SK-N-SH treated with all-trans-retinoic acid at 6 μM for 48 hours (cell line): ENCODE measurements around the gene TH.

ENCODE experiments used
- ATAC-seq: fragments of 200-7000 bp; cut with Tn5 transposase; 3 replicates; pipeline ENCODE4 v1.9.1; 2020; ENCODE audit warnings: mild to moderate bottlenecking, moderate library complexity
- ARNTL ChIP-seq: fragments of 450-650 bp; formaldehyde crosslinking; IDR thresholded peaks from 2 replicates; pipeline ENCODE4 v1.5.0; 2020; ENCODE audit warnings: low read depth, mild to moderate bottlenecking, moderate library complexity, borderline replicate concordance
- BACH2 ChIP-seq: fragments of 250-450 bp; sonication (Bioruptor Pico); IDR thresholded peaks from 2 replicates; pipeline ENCODE4 v1.9.0; 2021; ENCODE audit warnings: mild to moderate bottlenecking, borderline replicate concordance
- CREB5 ChIP-seq: fragments of 250-450 bp; sonication (Bioruptor Pico); IDR thresholded peaks from 2 replicates; pipeline ENCODE4 v1.5.1; 2020; ENCODE audit warnings: low read depth, mild to moderate bottlenecking, moderate library complexity
- CSDC2 ChIP-seq: fragments of 250-450 bp; sonication (Bioruptor Pico); IDR thresholded peaks from 2 replicates; pipeline ENCODE4 v1.5.0; 2020; ENCODE audit warnings: mild to moderate bottlenecking, moderate library complexity
- CSRNP3 ChIP-seq: fragments of 250-450 bp; sonication (Bioruptor Pico); IDR thresholded peaks from 2 replicates; pipeline ENCODE4 v1.5.1; 2021; ENCODE audit warnings: mild to moderate bottlenecking, moderate library complexity
- ISL1 ChIP-seq: fragments of 250-450 bp; sonication (Bioruptor Pico); IDR thresholded peaks from 2 replicates; pipeline ENCODE4 v2.1.2; 2022; ENCODE audit warnings: mild to moderate bottlenecking, moderate library complexity
- OSR1 ChIP-seq: fragments of 250-450 bp; sonication (Bioruptor Pico); IDR thresholded peaks from 2 replicates; pipeline ENCODE4 v1.8.0; 2022; ENCODE audit warnings: moderate library complexity, mild to moderate bottlenecking, inconsistent platforms
- PATZ1 ChIP-seq: fragments of 250-450 bp; sonication (Bioruptor Pico); IDR thresholded peaks from 2 replicates; pipeline ENCODE4 v1.8.0; 2020; ENCODE audit warnings: mild to moderate bottlenecking, moderate library complexity, borderline replicate concordance
- POU6F1 ChIP-seq: fragments of 250-450 bp; sonication (Bioruptor Pico); IDR thresholded peaks from 2 replicates; pipeline ENCODE4 v1.8.0; 2021; ENCODE audit warnings: low read depth, mild to moderate bottlenecking, moderate library complexity, borderline replicate concordance
- PPARA ChIP-seq: fragments of 250-450 bp; sonication (Bioruptor Pico); IDR thresholded peaks from 2 replicates; pipeline ENCODE4 v1.5.0; 2020; ENCODE audit warnings: mild to moderate bottlenecking, borderline replicate concordance
- RARB ChIP-seq: fragments of 250-450 bp; sonication (Bioruptor Pico); IDR thresholded peaks from 2 replicates; pipeline ENCODE4 v1.8.0; 2021; ENCODE audit warnings: mild to moderate bottlenecking, moderate library complexity
- SNAI2 ChIP-seq: fragments of 250-450 bp; sonication (Bioruptor Pico); IDR thresholded peaks from 2 replicates; pipeline ENCODE4 v1.5.0; 2020; ENCODE audit warnings: mild to moderate bottlenecking, moderate library complexity
- TCF4 ChIP-seq: fragments of 250-450 bp; sonication (Bioruptor Pico); IDR thresholded peaks from 2 replicates; pipeline ENCODE4 v1.8.0; 2021; ENCODE audit warnings: mild to moderate bottlenecking, moderate library complexity, borderline replicate concordance
- TOX ChIP-seq: fragments of 250-450 bp; sonication (Bioruptor Pico); IDR thresholded peaks from 2 replicates; pipeline ENCODE4 v1.8.0; 2021; ENCODE audit warnings: mild to moderate bottlenecking, moderate library complexity, borderline replicate concordance
- TSHZ2 ChIP-seq: fragments of 250-450 bp; sonication (Bioruptor Pico); IDR thresholded peaks from 2 replicates; pipeline ENCODE4 v1.5.0; 2020; ENCODE audit warnings: mild to moderate bottlenecking, moderate library complexity
- ZFP3 ChIP-seq: fragments of 250-450 bp; sonication (Bioruptor Pico); IDR thresholded peaks from 2 replicates; pipeline ENCODE4 v1.5.0; 2020; ENCODE audit warnings: mild to moderate bottlenecking, moderate library complexity
- ZFP30 ChIP-seq: fragments of 450-650 bp; formaldehyde crosslinking; IDR thresholded peaks from 2 replicates; pipeline ENCODE4 v1.5.0; 2022; ENCODE audit warnings: mild to moderate bottlenecking, moderate library complexity
- ZNF565 ChIP-seq: fragments of 450-650 bp; formaldehyde crosslinking; conservative IDR thresholded peaks from 2 replicates; pipeline ENCODE4 v1.5.0; 2020; ENCODE audit warnings: low read depth, mild to moderate bottlenecking, moderate library complexity
- ZNF70 ChIP-seq: fragments of 450-650 bp; formaldehyde crosslinking; IDR thresholded peaks from 2 replicates; pipeline ENCODE4 v1.5.0; 2020; ENCODE audit warnings: mild to moderate bottlenecking, moderate library complexity
- ZNF8 ChIP-seq: fragments of 450-650 bp; formaldehyde crosslinking; IDR thresholded peaks from 2 replicates; pipeline ENCODE4 v1.5.0; 2020; ENCODE audit warnings: mild to moderate bottlenecking, moderate library complexity

TH gene

GRCh38 chr11:2192435-2192834 lies 20.8 kb upstream of the TH start:
- TF ChIP-seq SNAI2 (CRISPR knock-in tag) = no peak
- no peak for TF ChIP-seq ZFP3 (CRISPR knock-in tag)
- TF ChIP-seq OSR1 (CRISPR knock-in tag) = no peak
- no peak for TF ChIP-seq ZNF8 (CRISPR knock-in tag)
- no peak for TF ChIP-seq PPARA (CRISPR knock-in tag)
- no peak for TF ChIP-seq TCF4 (CRISPR knock-in tag)
- no peak for TF ChIP-seq TSHZ2 (CRISPR knock-in tag)
- TF ChIP-seq TOX (CRISPR knock-in tag) = no peak
- no peak for TF ChIP-seq PATZ1 (CRISPR knock-in tag)
- TF ChIP-seq POU6F1 = no peak
- TF ChIP-seq ARNTL = no peak
- TF ChIP-seq CSDC2 (CRISPR knock-in tag) = no peak
- no peak for TF ChIP-seq ZNF565 (CRISPR knock-in tag)
- no peak for TF ChIP-seq ZNF70 (CRISPR knock-in tag)
- TF ChIP-seq ISL1 (CRISPR knock-in tag) = no peak
- TF ChIP-seq, all 23 proteins: peak for 0

GRCh38 chr11:2191883-2192282 lies 20.3 kb upstream of the TH start:
- TF ChIP-seq BACH2 (CRISPR knock-in tag) = no peak
- no peak for TF ChIP-seq RARB
- TF ChIP-seq TOX (CRISPR knock-in tag) = no peak
- TF ChIP-seq POU6F1 = no peak
- no peak for TF ChIP-seq ZNF565 (CRISPR knock-in tag)
- no peak for TF ChIP-seq CREB5 (CRISPR knock-in tag)
- TF ChIP-seq OSR1 (CRISPR knock-in tag) = no peak
- TF ChIP-seq ISL1 (CRISPR knock-in tag) = no peak
- no peak for TF ChIP-seq CSRNP3 (CRISPR knock-in tag)
- no peak for TF ChIP-seq ZFP30 (CRISPR knock-in tag)
- TF ChIP-seq TSHZ2 (CRISPR knock-in tag) = no peak
- no peak for TF ChIP-seq ZNF70 (CRISPR knock-in tag)
- no peak for TF ChIP-seq SNAI2 (CRISPR knock-in tag)
- no peak for TF ChIP-seq ZFP3 (CRISPR knock-in tag)
- TF ChIP-seq ARNTL = no peak
- ATAC-seq = no peak

More at GRCh38 chr11:2192435-2192834, 20.8 kb upstream of the TH start:
- ATAC-seq = no peak
